GM12878 (cell line): ENCODE measurements around the gene SPTBN2.

ENCODE experiments used
- BRCA1 ChIP-seq: IDR thresholded peaks from 2 replicates; pipeline ENCODE4 v1.6.1; 2011; ENCODE audit warnings: low read depth, low read length, improper control_type of control experiment
- CREB1 ChIP-seq: IDR thresholded peaks from 2 replicates; pipeline ENCODE4 v1.6.1; 2012; ENCODE audit warnings: low read depth, mild to moderate bottlenecking, inconsistent platforms
- CTCF ChIP-seq, 3 experiments: IDR thresholded peaks in 2 of 3; conservative IDR thresholded peaks in 1 of 3; 2 replicates each; pipeline ENCODE4 v1.5.1; 2011; ENCODE audit warnings: low read depth in 3 of 3, low read length in 3 of 3, mild to moderate bottlenecking in 3 of 3, control low read depth in 2 of 3, moderate library complexity in 2 of 3, inconsistent platforms in 1 of 3, mixed read lengths in 1 of 3; ENCODE audit not compliant: control insufficient read depth in 2 of 3, insufficient read depth in 1 of 3; ENCODE audit errors: extremely low read depth in 1 of 3
- KAT2A ChIP-seq: conservative IDR thresholded peaks from 2 replicates; pipeline ENCODE4 v1.6.1; 2011; ENCODE audit warnings: low read depth, low read length; ENCODE audit not compliant: control insufficient read depth
- POLR2A ChIP-seq: IDR thresholded peaks from 2 replicates; pipeline ENCODE4 v1.6.1; 2011; ENCODE audit warnings: low read depth, mild to moderate bottlenecking, low read length
- RFX5 ChIP-seq: IDR thresholded peaks from 2 replicates; pipeline ENCODE4 v1.6.1; 2011; ENCODE audit warnings: low read depth, low read length, improper control_type of control experiment
- TARDBP ChIP-seq: IDR thresholded peaks from 2 replicates; pipeline ENCODE4 v1.6.1; 2016; ENCODE audit warnings: borderline replicate concordance
- ZBED1 ChIP-seq: IDR thresholded peaks from 2 replicates; pipeline ENCODE4 v1.6.1; 2016; ENCODE audit warnings: borderline replicate concordance
- ZNF274 ChIP-seq: IDR thresholded peaks from one replicate; pipeline ENCODE4 v1.8.0; 2011; ENCODE audit not compliant: insufficient read length, insufficient read depth
- TF ChIP-seq, protein P1 (sequence below): fragments of 450-650 bp; IDR thresholded peaks from 2 replicates; pipeline ENCODE4 v1.6.1; 2017; ENCODE audit warnings: mild to moderate bottlenecking

DNA sequence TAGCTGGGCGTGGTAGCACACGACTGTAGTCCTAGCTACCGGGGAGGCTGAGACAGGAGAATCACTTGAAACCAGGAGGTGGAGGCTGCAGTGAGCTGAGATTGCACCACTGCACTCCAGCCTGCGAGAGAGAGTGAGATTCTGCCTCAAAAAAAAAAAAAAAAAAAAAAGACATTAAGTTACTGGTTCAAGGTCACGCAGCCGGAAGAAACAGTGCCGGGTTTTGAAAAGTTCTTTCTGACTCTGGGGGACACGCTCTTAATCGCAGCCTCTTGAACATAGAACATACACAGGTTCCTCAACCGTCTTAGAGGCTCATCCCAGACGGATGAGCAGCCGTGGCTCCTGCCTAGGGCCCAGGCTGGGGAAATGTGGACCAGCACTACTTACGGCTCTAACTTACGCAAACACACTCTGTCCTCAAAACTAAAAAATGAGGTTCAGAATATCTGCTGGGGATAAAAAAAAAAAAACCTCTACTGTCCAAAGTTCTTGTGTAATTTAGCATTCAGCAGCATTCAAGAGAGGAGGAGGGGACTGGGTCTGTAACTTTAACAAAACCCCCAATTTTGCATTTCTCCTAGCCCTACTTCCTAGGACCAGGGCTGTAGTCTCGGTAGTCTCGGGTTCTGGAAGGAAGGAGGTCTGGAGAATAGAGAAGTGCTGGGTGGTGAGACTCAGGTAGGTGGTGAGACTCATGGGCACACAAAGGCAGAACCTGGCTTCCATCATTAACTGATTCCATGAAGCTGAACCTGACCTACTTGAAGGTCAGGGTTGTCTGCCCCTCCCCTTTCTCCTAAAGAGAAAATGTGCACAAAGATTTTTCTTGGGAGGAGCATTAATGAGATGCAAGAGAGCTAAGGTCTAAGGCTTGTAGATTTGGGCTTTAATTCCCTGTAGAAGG is 6.0 kb downstream of the SPTBN2 start:
- TF ChIP-seq KAT2A = no peak
- no peak for TF ChIP-seq BRCA1
- TF ChIP-seq, protein P1, sequence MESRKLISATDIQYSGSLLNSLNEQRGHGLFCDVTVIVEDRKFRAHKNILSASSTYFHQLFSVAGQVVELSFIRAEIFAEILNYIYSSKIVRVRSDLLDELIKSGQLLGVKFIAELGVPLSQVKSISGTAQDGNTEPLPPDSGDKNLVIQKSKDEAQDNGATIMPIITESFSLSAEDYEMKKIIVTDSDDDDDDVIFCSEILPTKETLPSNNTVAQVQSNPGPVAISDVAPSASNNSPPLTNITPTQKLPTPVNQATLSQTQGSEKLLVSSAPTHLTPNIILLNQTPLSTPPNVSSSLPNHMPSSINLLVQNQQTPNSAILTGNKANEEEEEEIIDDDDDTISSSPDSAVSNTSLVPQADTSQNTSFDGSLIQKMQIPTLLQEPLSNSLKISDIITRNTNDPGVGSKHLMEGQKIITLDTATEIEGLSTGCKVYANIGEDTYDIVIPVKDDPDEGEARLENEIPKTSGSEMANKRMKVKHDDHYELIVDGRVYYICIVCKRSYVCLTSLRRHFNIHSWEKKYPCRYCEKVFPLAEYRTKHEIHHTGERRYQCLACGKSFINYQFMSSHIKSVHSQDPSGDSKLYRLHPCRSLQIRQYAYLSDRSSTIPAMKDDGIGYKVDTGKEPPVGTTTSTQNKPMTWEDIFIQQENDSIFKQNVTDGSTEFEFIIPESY = no peak
- TF ChIP-seq CTCF (IDR thresholded peaks at IDR 0.05 in 2 of 3, conservative IDR thresholded peaks at IDR 0.05 in 1 of 3; ENCODE audit: control insufficient read depth in 2 of 3, extremely low read depth in 1 of 3, insufficient read depth in 1 of 3, low read depth in 3 of 3, low read length in 3 of 3) = no peak
- no peak for TF ChIP-seq ZBED1
- TF ChIP-seq RFX5 = no peak
- no peak for TF ChIP-seq CREB1
- no peak for TF ChIP-seq ZNF274
- TF ChIP-seq POLR2A = no peak
- TF ChIP-seq TARDBP = no peak
